Thyroid gland (tissue), 4 donors: Measurements from ENCODE around the gene KIF3A.
A peak's percentile ranks its signal among the peaks of the same experiment; 100 is the strongest.

Experiments used
- POLR2A ChIP-seq, 2 donors: fragments of 450-650 bp; IDR thresholded peaks; one replicate each; pipeline ENCODE4 v1.6.1; 2017; ENCODE audit warnings: antibody characterized with exemption in 2 of 2, mild to moderate bottlenecking in 2 of 2, moderate library complexity in 1 of 2
- TF ChIP-seq, protein P1 (sequence below), 6 experiments: fragments of 200-600 bp in 3 of 6; fragments of 450-650 bp in 3 of 6; sonication (generic) in 3 of 6; IDR thresholded peaks; one replicate each; pipeline ENCODE4 v1.5.1; 2016 to 2019; ENCODE audit warnings: antibody characterized with exemption in 6 of 6, mild to moderate bottlenecking in 2 of 6, inconsistent platforms in 1 of 6, moderate library complexity in 1 of 6

DNA sequence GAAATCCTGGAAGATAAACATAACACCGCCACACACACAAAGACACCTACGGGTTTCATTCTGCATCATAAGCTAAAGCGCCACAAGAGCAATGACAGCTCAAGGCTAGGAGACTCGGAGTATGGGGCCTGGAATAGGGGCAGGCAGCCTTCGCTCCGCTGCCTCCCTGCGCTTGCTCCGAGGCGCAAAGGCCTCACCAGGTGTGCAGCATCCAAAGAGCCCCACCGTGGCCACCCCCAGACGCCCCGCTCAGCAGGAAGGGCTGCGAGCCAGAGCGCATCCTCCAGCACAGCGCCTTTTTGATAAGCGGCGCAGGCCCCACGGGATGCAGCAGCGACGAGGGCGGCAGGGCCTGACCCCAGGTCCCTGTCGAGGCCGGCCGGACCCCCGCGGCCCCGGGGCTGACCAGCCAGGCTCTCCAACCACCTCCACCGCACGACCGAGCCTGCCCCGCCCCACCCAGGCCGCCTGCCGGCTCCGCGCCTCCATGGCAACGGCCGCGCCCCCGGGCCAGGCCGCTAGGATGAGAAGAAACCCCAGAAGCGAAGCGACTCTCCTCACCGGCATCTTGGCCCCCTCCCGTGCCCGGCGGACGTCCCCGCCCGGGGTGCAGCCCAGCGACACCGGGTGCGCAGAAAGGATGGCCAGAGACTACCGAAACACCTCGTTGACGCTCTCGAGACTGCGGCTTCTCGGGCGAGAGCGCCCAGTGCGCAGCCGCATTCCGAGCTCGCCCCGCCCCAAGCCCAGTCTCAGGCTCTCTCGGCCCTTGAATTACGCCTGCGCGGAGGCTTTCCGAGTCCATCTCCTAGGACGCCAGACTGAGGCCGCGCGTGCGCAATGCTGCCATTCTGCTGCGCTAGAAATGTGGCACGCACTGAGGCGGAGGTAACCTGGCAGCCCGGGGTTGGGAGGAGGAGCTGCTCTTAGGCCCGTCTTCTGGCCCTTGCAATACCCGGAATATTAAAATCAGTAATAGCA, at the start of gene KIF3A:
- TF ChIP-seq, protein P1, sequence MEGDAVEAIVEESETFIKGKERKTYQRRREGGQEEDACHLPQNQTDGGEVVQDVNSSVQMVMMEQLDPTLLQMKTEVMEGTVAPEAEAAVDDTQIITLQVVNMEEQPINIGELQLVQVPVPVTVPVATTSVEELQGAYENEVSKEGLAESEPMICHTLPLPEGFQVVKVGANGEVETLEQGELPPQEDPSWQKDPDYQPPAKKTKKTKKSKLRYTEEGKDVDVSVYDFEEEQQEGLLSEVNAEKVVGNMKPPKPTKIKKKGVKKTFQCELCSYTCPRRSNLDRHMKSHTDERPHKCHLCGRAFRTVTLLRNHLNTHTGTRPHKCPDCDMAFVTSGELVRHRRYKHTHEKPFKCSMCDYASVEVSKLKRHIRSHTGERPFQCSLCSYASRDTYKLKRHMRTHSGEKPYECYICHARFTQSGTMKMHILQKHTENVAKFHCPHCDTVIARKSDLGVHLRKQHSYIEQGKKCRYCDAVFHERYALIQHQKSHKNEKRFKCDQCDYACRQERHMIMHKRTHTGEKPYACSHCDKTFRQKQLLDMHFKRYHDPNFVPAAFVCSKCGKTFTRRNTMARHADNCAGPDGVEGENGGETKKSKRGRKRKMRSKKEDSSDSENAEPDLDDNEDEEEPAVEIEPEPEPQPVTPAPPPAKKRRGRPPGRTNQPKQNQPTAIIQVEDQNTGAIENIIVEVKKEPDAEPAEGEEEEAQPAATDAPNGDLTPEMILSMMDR (IDR thresholded peaks at IDR 0.05): peak in 4 of 6 experiments; percentile 16 to 39 (median 21)
- TF ChIP-seq POLR2A (IDR thresholded peaks at IDR 0.05): peak in 1 of 2 donors; percentile 64
